PC-9 (cell line): ENCODE results near the gene RAMP2.

Experiments used
- EZH2 ChIP-seq: fragments of 200-600 bp; sonication (generic); IDR thresholded peaks from 2 replicates; pipeline ENCODE4 v1.8.0; 2017; ENCODE audit warnings: antibody characterized with exemption, low read depth
- TF ChIP-seq, protein P1 (sequence below): fragments of 200-600 bp; sonication (generic); conservative IDR thresholded peaks from 2 replicates; pipeline ENCODE4 v1.6.1; 2017; ENCODE audit warnings: mixed run types, antibody characterized with exemption, mild to moderate bottlenecking, moderate library complexity

- TF ChIP-seq, protein P1, sequence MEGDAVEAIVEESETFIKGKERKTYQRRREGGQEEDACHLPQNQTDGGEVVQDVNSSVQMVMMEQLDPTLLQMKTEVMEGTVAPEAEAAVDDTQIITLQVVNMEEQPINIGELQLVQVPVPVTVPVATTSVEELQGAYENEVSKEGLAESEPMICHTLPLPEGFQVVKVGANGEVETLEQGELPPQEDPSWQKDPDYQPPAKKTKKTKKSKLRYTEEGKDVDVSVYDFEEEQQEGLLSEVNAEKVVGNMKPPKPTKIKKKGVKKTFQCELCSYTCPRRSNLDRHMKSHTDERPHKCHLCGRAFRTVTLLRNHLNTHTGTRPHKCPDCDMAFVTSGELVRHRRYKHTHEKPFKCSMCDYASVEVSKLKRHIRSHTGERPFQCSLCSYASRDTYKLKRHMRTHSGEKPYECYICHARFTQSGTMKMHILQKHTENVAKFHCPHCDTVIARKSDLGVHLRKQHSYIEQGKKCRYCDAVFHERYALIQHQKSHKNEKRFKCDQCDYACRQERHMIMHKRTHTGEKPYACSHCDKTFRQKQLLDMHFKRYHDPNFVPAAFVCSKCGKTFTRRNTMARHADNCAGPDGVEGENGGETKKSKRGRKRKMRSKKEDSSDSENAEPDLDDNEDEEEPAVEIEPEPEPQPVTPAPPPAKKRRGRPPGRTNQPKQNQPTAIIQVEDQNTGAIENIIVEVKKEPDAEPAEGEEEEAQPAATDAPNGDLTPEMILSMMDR = no peak
- TF ChIP-seq EZH2 = no peak
Observed at GRCh38 chr17:42795061-42795460, 34.0 kb downstream of the RAMP2 start.
